Caki2 (cell line): Measurements from ENCODE around the gene NAV2. TPM values are rescaled to one million over a fixed set of nuclear protein-coding genes. Genes with fewer than 3 reads are reported as not detected.
"Not testable (repeated sequence)": the region's sequence is repeated elsewhere in the genome, so short reads cannot be mapped to it uniquely, and the experiment has no call there.

Experiments
- DNase-seq: peaks from one replicate; pipeline ENCODE4 v3.0.0-alpha.2; 2015; ENCODE audit warnings: low read depth
- in situ Hi-C: cut with HindIII; loops from 2 replicates; pipeline ENCODE4 v1.10.0; 2016; ENCODE audit warnings: low sequenced_read_pairs, low pct_unique_long_range_greater_than_20kb, mixed read lengths
- total RNA-seq: library from RNA; depleted of rRNA; stranded (reverse); fragments of >200 nt; shearing (Covaris generic); gene quantifications from 2 replicates; pipeline ENCODE4 v1.2.3, GENCODE V29; 2014; ENCODE audit warnings: low replicate concordance

The NAV2 gene
- total RNA-seq, 1 experiment from 2014 or later: 6.9 TPM

DNA sequence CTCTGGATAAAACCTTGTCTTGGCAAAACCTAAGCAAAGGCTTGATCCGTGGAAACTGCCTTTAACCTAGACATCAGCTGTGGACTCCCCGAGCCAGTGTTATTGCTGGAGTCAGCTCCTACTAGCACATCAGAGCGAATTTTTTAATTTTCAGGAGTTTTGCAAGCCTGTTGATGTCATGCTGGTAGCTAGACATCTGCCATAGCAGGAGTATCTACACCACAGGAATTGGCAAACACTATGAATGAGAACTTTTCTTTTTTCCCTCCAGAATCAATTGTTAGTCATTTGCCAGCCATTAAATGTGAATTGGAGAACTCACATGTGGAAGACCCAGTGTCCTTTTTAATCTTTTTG lies 201.2 kb downstream of the NAV2 start:
- in situ Hi-C loops: no loop called here
- DNase-seq: no peak

DNA sequence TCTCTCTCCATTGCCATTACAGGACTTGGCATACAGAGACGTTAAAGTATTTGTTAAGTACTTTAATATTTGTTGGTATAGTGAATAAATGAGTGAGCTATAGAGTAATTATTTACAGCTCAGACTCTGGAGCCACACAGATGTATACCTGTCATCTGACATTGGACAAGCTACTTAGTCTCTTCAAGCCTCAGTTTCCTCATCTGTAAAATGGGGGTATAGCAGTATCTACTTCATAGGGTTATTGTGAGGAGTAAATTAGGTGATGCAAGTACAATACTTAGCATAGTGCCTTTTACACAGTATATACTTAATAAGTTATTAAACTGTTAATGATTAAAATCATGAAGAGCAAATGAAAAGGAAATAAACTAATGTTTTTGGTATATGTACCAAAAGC lies 203.2 kb downstream of the NAV2 start:
- no peak for DNase-seq
- in situ Hi-C loops: no loop called here

- in situ Hi-C loops: no loop called here
- DNase-seq: no peak
Measured at GRCh38 chr11:19917069-19917468, 204.4 kb downstream of the NAV2 start.

DNA sequence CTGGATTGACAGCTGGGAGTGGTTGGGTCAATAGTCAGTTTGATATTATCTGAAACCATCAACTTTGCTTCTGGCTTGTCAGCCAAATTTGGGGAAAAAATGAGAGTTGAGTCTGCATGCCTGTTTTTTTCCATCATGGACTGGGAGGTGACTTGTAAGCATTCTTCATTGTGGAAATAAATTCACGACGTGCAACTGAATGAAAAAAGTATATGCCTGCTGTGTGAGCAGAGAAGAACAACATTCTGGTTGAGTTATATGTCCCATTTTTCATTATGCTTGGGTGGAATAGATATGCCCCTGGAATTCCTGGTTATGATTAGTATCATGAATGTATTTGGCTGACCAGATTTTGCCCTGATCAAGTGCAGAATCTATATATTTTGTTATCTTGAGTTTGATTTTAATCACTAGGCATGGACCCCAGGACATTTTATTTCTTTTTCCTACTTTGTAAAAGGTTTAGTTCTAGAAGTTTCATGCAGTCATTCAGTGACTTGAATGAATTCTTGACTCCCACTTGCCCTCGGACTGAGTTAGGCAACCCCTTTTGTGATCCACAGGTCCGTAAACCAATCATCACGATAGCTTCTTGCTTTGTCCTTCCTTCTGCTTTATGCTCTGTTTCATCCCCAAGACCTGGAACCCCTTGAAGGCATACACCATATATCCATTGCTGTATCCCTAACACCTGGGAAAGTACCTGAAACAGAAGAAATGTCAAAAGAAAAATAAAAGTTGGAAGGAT lies 205.8 kb downstream of the NAV2 start:
- DNase-seq: no peak
- in situ Hi-C loops: no loop called here

DNA sequence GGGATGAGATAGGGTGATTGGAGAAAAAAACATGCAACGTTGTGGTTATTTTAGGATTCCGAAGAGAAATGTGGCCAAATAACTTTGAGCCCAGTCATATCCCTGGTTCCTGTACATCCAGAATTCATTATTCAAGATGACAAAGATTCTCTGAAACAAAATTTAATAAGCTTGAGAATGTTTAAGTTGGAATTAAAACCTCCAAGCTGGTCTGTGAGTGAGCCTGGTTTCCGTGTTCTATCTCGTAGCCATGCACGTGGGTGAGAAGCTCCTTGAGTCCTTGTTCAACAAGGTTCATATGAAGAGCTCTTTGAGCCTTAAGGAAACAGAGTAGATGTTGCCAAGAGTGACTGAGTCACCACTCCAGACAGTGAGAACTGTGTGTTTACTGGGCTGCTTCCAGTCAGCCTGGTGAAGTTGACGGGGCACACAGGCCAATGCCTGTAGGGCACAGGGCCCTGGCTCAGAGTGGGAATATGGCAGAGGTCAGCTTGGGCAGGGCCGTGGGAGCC lies 206.5 kb downstream of the NAV2 start:
- peak; percentile 66 for DNase-seq
- in situ Hi-C loops: no loop called here

DNA sequence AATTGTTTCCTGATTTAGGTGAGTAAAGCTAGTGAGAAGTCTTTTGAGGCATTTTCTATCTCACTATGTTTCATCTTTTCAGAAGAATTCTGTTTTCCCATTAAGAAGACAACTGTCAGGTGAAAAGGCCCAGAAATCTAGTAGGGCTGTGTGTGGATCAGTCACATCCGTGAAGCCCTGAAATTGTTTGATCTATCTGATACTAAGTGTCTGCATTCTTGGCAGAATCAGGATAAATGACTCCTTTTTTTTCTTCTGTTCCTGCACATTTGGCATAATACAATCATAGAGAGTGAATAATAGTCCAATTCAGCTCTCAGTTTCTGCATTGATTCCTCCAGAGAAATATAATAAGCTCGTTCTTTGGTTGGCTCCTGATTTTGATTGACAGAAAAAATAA lies 208.3 kb downstream of the NAV2 start:
- in situ Hi-C loops: no loop called here
- DNase-seq: no peak

DNA sequence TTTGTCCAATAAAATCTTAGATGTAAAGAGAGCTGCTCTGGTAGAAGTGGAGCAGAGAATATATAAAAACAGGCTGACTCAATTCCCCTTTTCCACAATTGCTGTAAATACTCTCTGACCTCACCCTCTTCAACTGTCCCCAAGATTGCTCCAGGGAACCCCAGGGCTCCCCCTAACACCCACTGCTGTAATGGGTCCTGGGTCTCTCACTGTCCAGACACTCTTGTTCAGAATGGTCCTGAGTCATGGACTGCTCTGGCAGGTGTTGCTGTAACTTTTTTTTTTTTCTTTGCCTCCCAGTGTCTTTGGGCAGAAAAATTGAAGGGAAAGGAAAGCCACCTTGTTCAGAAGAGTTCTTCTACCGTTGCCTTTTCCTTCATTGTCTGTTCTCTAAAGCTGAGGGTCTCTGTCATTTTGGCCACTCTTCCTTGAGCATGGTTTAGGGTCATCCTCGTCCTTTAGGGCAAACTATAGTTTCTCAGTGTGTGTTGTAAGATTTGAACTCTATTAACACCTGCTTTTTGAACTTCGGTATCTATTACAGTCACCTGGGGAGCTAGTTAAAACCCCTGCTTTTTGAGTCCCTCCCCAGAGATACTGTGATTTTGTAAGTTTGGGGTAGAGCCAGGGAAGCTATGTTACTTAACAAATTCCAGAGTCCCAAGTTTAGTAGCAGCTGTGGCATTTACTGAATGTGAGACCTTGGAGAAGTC lies 209.5 kb downstream of the NAV2 start:
- in situ Hi-C loops: no loop called here

DNA sequence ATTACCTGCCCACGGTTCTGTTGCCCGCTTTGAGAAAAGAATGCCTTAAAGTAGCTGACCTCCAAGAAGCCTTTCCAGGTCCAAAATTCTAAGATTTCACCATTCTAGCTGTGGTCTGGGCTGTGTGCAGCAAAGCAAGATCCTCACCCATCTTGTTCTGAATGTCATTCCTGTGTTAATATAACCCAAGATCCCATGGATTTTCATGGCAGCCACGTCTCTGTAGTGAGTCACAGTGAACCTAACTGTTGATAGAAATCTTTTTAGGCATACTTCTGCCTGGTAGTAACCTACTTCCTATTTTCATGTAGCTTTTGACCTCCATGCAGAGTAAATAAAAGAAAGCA lies 210.0 kb downstream of the NAV2 start:
- no peak for DNase-seq
- in situ Hi-C loops: no loop called here

More for the DNA sequence above, 209.5 kb downstream of the NAV2 start:
- DNase-seq: no peak

DNA sequence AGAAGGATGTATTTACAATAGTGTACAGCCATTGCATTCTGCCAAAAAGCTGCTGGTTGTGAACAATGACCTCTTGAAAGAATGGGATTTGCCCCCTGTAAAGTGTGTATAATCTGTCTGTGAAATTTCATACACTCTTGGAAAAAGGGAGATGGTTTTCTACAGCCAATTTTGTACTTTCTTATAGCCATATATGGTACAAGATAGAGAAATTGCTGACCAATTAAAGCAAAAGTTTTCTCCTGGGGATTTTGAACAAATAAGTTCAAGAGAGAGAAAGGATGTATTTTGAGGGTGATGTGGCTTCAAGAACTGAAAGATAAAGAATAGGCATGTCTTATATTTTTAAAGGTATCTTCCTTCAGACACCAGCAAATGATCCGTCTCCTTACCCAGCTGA lies 211.0 kb downstream of the NAV2 start:
- DNase-seq: no peak
- in situ Hi-C loops: no loop called here

- DNase-seq: no peak
- in situ Hi-C loops: no loop called here
Measured at GRCh38 chr11:19924311-19924710, 211.7 kb downstream of the NAV2 start.

- in situ Hi-C loops: no loop called here
Measured at GRCh38 chr11:19924716-19925115, 212.1 kb downstream of the NAV2 start.

GRCh38 chr11:19927403-19927802 lies 214.8 kb downstream of the NAV2 start:
- in situ Hi-C loops, DNase-seq: not testable (repeated sequence)

More at GRCh38 chr11:19924716-19925115, 212.1 kb downstream of the NAV2 start:
- no peak for DNase-seq

DNA sequence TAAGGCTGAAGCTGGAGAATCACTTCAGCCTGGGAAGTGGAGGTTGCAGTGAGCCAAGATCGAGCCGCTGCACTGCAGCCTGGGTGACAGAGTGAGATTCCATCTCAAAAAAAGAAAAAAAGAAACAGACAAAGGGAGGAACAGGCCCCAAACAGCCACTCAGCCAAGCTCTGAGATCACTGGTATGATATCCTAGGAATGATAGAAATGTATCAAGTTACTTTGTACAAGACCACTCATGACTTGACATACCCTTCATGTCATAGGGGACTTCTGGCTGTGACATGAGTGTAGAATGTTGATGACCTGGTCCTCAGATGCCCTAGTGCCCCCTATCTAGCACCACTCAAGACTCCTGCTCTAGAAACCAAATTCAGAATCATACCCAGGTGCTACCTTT lies 216.5 kb downstream of the NAV2 start:
- DNase-seq: no peak
- in situ Hi-C loops: no loop called here

GRCh38 chr11:19929655-19930054 lies 217.0 kb downstream of the NAV2 start:
- no peak for DNase-seq
- in situ Hi-C loops: no loop called here

DNA sequence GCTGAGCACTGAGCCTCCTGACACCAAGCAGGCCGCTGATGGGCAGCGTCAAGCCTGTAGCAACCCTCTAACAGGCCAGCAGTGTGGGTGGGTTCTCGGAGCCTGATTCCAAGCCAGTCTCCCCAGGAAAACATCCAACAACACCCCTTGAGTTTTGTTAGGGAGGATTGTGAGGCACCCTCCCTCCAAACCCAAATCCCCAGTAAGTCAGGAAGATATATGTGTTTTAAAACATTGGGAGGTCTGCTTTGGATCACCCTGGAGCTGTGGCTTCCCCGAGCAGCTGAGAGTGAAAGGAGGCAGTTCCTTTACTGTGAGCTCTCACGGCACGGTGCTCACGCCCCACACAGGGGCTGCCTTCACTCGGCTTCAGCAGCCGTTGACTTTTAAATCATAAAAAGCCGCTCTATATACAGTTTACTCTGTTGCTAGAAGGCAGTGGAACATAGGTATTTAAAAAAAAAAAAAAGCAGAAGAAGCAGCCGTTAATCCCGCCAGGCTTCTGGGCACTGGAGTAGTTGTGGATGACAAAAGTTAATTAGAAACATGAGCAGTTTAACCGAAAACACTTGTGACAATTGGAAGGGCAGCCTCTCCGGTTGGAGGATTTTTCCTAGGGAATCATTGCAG lies 218.6 kb downstream of the NAV2 start:
- no peak for DNase-seq
- in situ Hi-C loops: no loop called here

DNA sequence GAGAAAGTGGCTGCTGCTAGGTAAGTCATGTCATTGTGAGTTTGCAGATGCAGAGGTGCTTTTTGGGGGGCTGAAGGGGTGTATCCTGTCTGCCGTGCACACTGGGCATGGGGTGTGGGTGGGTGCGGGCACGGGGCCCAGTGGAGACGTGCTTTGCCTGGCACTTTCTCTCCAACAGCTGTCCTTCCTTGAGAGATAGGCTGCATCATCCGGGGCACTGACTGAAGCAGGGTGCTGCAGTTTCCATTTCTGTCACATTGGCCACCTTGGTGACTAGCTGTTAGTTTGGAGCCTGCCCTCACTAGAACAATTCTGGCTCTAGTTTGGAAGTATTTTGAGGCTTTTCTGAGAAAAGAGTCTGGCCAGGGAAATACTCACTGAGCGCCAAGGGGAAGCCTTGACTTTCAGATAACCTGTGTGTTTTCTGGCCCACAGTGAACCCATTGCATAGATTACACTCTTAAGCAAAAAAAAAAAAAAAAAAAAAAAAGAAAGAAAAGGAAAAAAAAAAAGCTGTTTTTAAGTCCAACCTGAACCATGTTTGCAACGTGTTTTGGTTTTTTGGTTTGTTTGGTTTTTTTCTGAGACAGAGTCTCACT lies 219.2 kb downstream of the NAV2 start:
- no peak for DNase-seq
- in situ Hi-C loops: no loop called here

GRCh38 chr11:19933132-19933735 lies 220.6 kb downstream of the NAV2 start:
- no peak for DNase-seq
- in situ Hi-C loops: no loop called here

GRCh38 chr11:19933801-19934488 lies 221.3 kb downstream of the NAV2 start:
- no peak for DNase-seq
- in situ Hi-C loops: no loop called here
